T-helper 17 cell (primary cell): Measurements from ENCODE around the gene DNALI1. TPM values are rescaled to one million over a fixed set of nuclear protein-coding genes. Genes with fewer than 3 reads are reported as not detected.

Experiments used
- total RNA-seq, 4 donors: library from RNA in 2 of 4; stranded (reverse) in 2 of 4; gene quantifications; one replicate each; pipeline ENCODE4 v1.2.3 and lab custom pipeline; 2022 to 2026

The DNALI1 gene
- total RNA-seq, 2 donors from 2014 or later = not detected

Other genes starting within 250 kb of the DNALI1 start
- 100 to 1,000 TPM; 166 to 170 TPM for gene ZC3H12A, start 82.4 kb upstream of the DNALI1 start, total RNA-seq
- gene MEAF6, start 42.2 kb upstream of the DNALI1 start, total RNA-seq = 10 to 100 TPM; 54.7 to 58.0 TPM
- 10 to 100 TPM; 51.1 to 58.5 TPM for gene SNIP1, start 2.6 kb upstream of the DNALI1 start, total RNA-seq
- gene GNL2, start 39.0 kb downstream of the DNALI1 start, total RNA-seq = 10 to 100 TPM; 54.9 to 59.9 TPM
- not detected for gene RSPO1, start 78.0 kb downstream of the DNALI1 start, total RNA-seq
- under 1 TPM; 0.70 TPM for gene CDCA8, start 135.6 kb downstream of the DNALI1 start, total RNA-seq
- gene EPHA10, start 208.2 kb downstream of the DNALI1 start, total RNA-seq = under 1 TPM; 0.34 to 0.75 TPM
- under 1 TPM; 0.73 to 0.92 TPM for gene MANEAL, start 236.9 kb downstream of the DNALI1 start, total RNA-seq